HepG2 (cell line): ENCODE results near the gene HDGFL1. TPM values are rescaled to one million over a fixed set of nuclear protein-coding genes. Genes with fewer than 3 reads are reported as not detected.

Source experiments
- ATAC-seq: fragments of 200-7000 bp; cut with Tn5 transposase; 3 replicates; pipeline ENCODE4 v1.9.1; 2020; ENCODE audit warnings: mild to moderate bottlenecking, moderate library complexity
- BruUV-seq: library from RNA; stranded (reverse); fragments of 400-500 nt; replicated peaks from 2 replicates; lab custom pipeline; 2021; lab: Mats Ljungman, UMichigan
- CTCF ChIA-PET: fragments of 300-600 bp; formaldehyde crosslinking; extraction: SDS; loops from one replicate; lab custom pipeline; 2021; ENCODE audit warnings: low total read pairs, inconsistent platforms, low intra/inter-chr PET ratio; lab: Yijun Ruan, JAX
- POLR2A ChIA-PET: fragments of 350-600 bp; sonication (Branson Sonifier 250); formaldehyde crosslinking; loops from one replicate; lab custom pipeline; 2020; ENCODE audit warnings: antibody characterized with exemption, inconsistent platforms; lab: Yijun Ruan, JAX
- DNase-seq: peaks from one replicate; pipeline ENCODE4 v3.0.0-alpha.2; 2015; ENCODE audit warnings: low spot score
- FAIRE-seq: peaks from 3 replicates; lab custom pipeline; 2011; peaks lifted over from hg19 to GRCh38; lab: Jason Lieb, UNC
- H2AFZ ChIP-seq: one replicate; pipeline ENCODE4 v1.6.1; 2011; ENCODE audit warnings: low read length, inconsistent platforms
- H3K27ac ChIP-seq: fragments of 300-600 bp; 3 replicates; pipeline ENCODE4 v1.8.0; 2011; ENCODE audit warnings: mixed run types, mild to moderate bottlenecking, mixed read lengths, low read length, inconsistent platforms; ENCODE audit not compliant: insufficient read depth; ENCODE audit errors: extremely low read length
- H3K27me3 ChIP-seq, 2 experiments: fragments of 200-600 bp in 1 of 2; 2 replicates in 1 of 2; 3 replicates in 1 of 2; pipeline versions ENCODE4 v1.6.0 to v1.8.0; 2011; ENCODE audit warnings: low read length in 2 of 2, mild to moderate bottlenecking in 2 of 2, moderate library complexity in 2 of 2, inconsistent platforms in 1 of 2; ENCODE audit not compliant: insufficient read depth in 2 of 2, control insufficient read depth in 1 of 2
- H3K36me3 ChIP-seq, 2 experiments: fragments of 200-600 bp in 1 of 2; replicated peaks in 1 of 2; 2 replicates in 1 of 2; 3 replicates in 1 of 2; pipeline versions ENCODE4 v1.5.1 to v1.8.0; 2011; ENCODE audit warnings: low read length in 2 of 2, inconsistent platforms in 1 of 2; ENCODE audit not compliant: insufficient read depth in 2 of 2, control insufficient read depth in 1 of 2
- H3K4me1 ChIP-seq: 2 replicates; pipeline ENCODE4 v1.5.1; 2012; ENCODE audit warnings: low read length, inconsistent platforms; ENCODE audit not compliant: insufficient read depth
- H3K4me2 ChIP-seq: 2 replicates; pipeline ENCODE4 v1.6.0; 2011; ENCODE audit warnings: low read depth, low read length, inconsistent platforms
- H3K4me3 ChIP-seq, 3 experiments: fragments of 200-600 bp in 1 of 3; sonication (generic), shearing (Covaris generic) in 1 of 3; replicated peaks in 1 of 3; 2 replicates each; pipeline ENCODE4 v1.5.1; 2011 to 2016; ENCODE audit warnings: low read length in 3 of 3, inconsistent platforms in 2 of 3, low read depth in 2 of 3, mild to moderate bottlenecking in 2 of 3, control low read depth in 1 of 3, mixed read lengths in 1 of 3; ENCODE audit not compliant: insufficient read depth in 1 of 3
- H3K79me2 ChIP-seq: one replicate; pipeline ENCODE4 v1.6.1; 2011; ENCODE audit warnings: low read length, inconsistent platforms; ENCODE audit not compliant: insufficient read depth
- H3K9ac ChIP-seq: 2 replicates; pipeline ENCODE4 v1.6.0; 2011; ENCODE audit warnings: mild to moderate bottlenecking, low read depth, low read length, inconsistent platforms; ENCODE audit not compliant: insufficient read depth
- H3K9me3 ChIP-seq: 2 replicates; pipeline ENCODE4 v1.5.1; 2012; ENCODE audit warnings: mild to moderate bottlenecking, low read length
- H4K20me1 ChIP-seq: 2 replicates; pipeline ENCODE4 v1.6.0; 2011; ENCODE audit warnings: inconsistent platforms, mild to moderate bottlenecking, low read length, moderate library complexity; ENCODE audit not compliant: insufficient read depth
- CENPBD1 ChIP-seq: sonication (generic); formaldehyde crosslinking; IDR thresholded peaks from 2 replicates; pipeline ENCODE4 v1.8.0; 2022; ENCODE audit warnings: missing genetic modification reagents, low read depth, mild to moderate bottlenecking, borderline replicate concordance
- DDIT3 ChIP-seq: sonication (generic); formaldehyde crosslinking; IDR thresholded peaks from 2 replicates; pipeline ENCODE4 v1.4.0; 2020; ENCODE audit warnings: mild to moderate bottlenecking, missing genetic modification reagents
- GABPA ChIP-seq, 2 experiments: IDR thresholded peaks; 2 replicates each; pipeline ENCODE4 v1.6.1; 2011 to 2016; ENCODE audit warnings: low read depth in 2 of 2, low read length in 1 of 2, missing biosample characterization in 1 of 2, missing genetic modification characterization in 1 of 2
- SP5 ChIP-seq: IDR thresholded peaks from 2 replicates; pipeline ENCODE4 v1.6.1; 2016; ENCODE audit warnings: low read depth, borderline replicate concordance
- ZNF326 ChIP-seq: sonication (generic); formaldehyde crosslinking; IDR thresholded peaks from 2 replicates; pipeline ENCODE4 v1.4.0; 2020; ENCODE audit warnings: missing genetic modification reagents, borderline replicate concordance
- ZNF513 ChIP-seq: sonication (generic); formaldehyde crosslinking; conservative IDR thresholded peaks from 2 replicates; pipeline ENCODE4 v1.5.0; 2020; ENCODE audit warnings: missing genetic modification reagents
- ZNF574 ChIP-seq: sonication (generic); formaldehyde crosslinking; IDR thresholded peaks from 2 replicates; pipeline ENCODE4 v1.4.0; 2020; ENCODE audit warnings: missing genetic modification reagents
- ZNF672 ChIP-seq: sonication (generic); formaldehyde crosslinking; IDR thresholded peaks from 2 replicates; pipeline ENCODE4 v1.8.1; 2022; ENCODE audit warnings: missing genetic modification reagents
- ZNF674 ChIP-seq: sonication (generic); formaldehyde crosslinking; IDR thresholded peaks from 2 replicates; pipeline ENCODE4 v1.5.0; 2020; ENCODE audit warnings: low read depth, mild to moderate bottlenecking, missing genetic modification reagents
- ZNF747 ChIP-seq: sonication (generic); formaldehyde crosslinking; IDR thresholded peaks from 2 replicates; pipeline ENCODE4 v1.8.1; 2023; ENCODE audit warnings: missing genetic modification reagents, mild to moderate bottlenecking, borderline replicate concordance
- ZNF800 ChIP-seq: sonication (generic); formaldehyde crosslinking; IDR thresholded peaks from 2 replicates; pipeline ENCODE4 v1.4.0; 2020; ENCODE audit warnings: missing genetic modification reagents
- in situ Hi-C: cut with HindIII; loops from 2 replicates; pipeline ENCODE4 v1.10.0; 2017; ENCODE audit warnings: low pct_unique_long_range_greater_than_20kb; ENCODE audit not compliant: extremely low pct_ligation_motif_present
- intact Hi-C: fragments of 100-400 bp; cut with micrococcal nuclease; formaldehyde crosslinking; loops from one replicate; pipeline ENCODE4 v1.10.0; 2022; ENCODE audit not compliant: unreplicated experiment
- polyA plus RNA-seq, 8 experiments: library from polyadenylated mRNA; depleted of rRNA in 3 of 8; stranded (reverse) in 7 of 8; unstranded in 1 of 8; fragments of >200 nt; fragmentation: Illumina TruSeq in 4 of 8; extraction: Trizol in 4 of 8; gene quantifications; 2 replicates each; pipeline versions ENCODE4 v1.2.1 to v1.2.3, GENCODE V29; 2011 to 2016; ENCODE audit warnings: low read depth in 4 of 8, missing spikeins in 1 of 8, mixed read lengths in 1 of 8; ENCODE audit not compliant: insufficient read depth in 1 of 8
- total RNA-seq, 5 experiments: library from RNA; depleted of rRNA; stranded (reverse); fragments of >200 nt; fragmentation: Illumina TruSeq; extraction: Trizol; gene quantifications; 2 replicates each; pipeline ENCODE4 v1.2.3, GENCODE V29; 2016; ENCODE audit warnings: low read depth in 1 of 5

The HDGFL1 gene
- total and polyA plus RNA-seq, 2 of the 13 experiments (the other 11 are each of a cell fraction or from before 2014, with no cell fraction given): not detected

GRCh38 chr6:22589118-22589517 is 19.8 kb downstream of the HDGFL1 start:
- Histone ChIP-seq H3K4me2 (no peak overlapping the region), H3K4me3 (no peak overlapping the region), H3K27me3 (no peaks in the 10 kb centered on the region), H2AFZ (no peak overlapping the region), H3K9ac (no peak overlapping the region), H3K9me3 (peaks cover 73% of the 10 kb centered on the region), H3K4me1 (no peaks in the 10 kb centered on the region), H4K20me1 (no peaks in the 10 kb centered on the region), H3K36me3 (no peaks in the 10 kb centered on the region), H3K79me2 (no peaks in the 10 kb centered on the region), H3K27ac (no peak overlapping the region)
- ATAC-seq: no peak
- no peak for FAIRE-seq
- BruUV-seq: no TSS peak
- TF ChIP-seq ZNF574 (CRISPR knock-in tag) (no peak), ZNF800 (CRISPR knock-in tag) (no peak), ZNF513 (CRISPR knock-in tag) (no peak), SP5 (CRISPR knock-in tag) (no peak), ZNF326 (no peak), ZNF674 (no peak), ZNF672 (no peak), CENPBD1 (CRISPR knock-in tag) (no peak), ZNF747 (CRISPR knock-in tag) (no peak), GABPA (IDR thresholded peaks at IDR 0.05; ENCODE audit: low read depth, low read length) (no peak), GABPA (CRISPR knock-in tag; IDR thresholded peaks at IDR 0.05; ENCODE audit: low read depth) (no peak), DDIT3 (CRISPR knock-in tag) (no peak)
- ChIA-PET POLR2A (no interaction called here), CTCF (no interaction called here)
- intact Hi-C loops: no loop called here
- no peak for DNase-seq
- in situ Hi-C loops: no loop called here
